Measurements from ENCODE around the gene EMC10. TPM values are rescaled to one million over a fixed set of nuclear protein-coding genes. Genes with fewer than 3 reads are reported as not detected.
A peak's percentile ranks its signal among the peaks of the same experiment; 100 is the strongest.

EMC10 gene
- total RNA-seq, 1 experiment from 2014 or later: 86.0 TPM

- no peaks in the 10 kb centered on the region; the same call in 1 of the 2 replicates for H3K9me3 ChIP-seq (replicated peaks)
- no peak for DNase-seq (ENCODE audit: low read depth in 1 of 2, low spot score in 2 of 2)
Measured at GRCh38 chr19:50532952-50533351, 56.6 kb downstream of the EMC10 start.

DNA sequence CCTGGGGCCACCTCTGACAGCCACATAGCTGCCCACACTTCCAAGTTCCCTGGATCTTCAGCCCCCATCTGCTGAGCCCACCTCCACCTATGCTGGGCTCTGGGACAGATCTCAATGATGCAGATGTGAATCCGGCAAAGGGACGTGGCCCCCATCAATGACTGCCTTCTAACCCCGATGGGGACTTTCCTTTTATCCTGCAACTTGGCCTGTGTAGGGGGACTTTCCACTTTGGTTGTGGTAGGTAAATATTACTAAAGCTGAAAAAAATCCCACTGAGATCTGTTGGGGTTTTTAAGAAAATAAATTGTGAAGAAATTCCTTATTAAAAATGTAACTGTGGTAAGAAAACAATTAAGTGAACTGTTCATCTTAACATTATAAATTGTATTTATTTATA is 58.2 kb downstream of the EMC10 start:
- Histone ChIP-seq H3K27me3 (replicated peaks) (0 out of 2 replicates have a peak, but pooled peaks cover 2% of the 10 kb centered on the region), H3K4me3 (no peak overlapping the region), H3K9me3 (replicated peaks) (no peaks in the 10 kb centered on the region; the same call in 1 of the 2 replicates), H3K36me3 (no peaks in the 10 kb centered on the region), H3K4me1 (replicated peaks) (no peaks in the 10 kb centered on the region), H3K27ac (no peak overlapping the region)
- DNase-seq (ENCODE audit: low read depth in 1 of 2, low spot score in 2 of 2): no peak

More at GRCh38 chr19:50532952-50533351, 56.6 kb downstream of the EMC10 start:
- Histone ChIP-seq H3K4me3 (no peak overlapping the region), H3K36me3 (no peaks in the 10 kb centered on the region), H3K4me1 (replicated peaks) (no peaks in the 10 kb centered on the region), H3K27me3 (replicated peaks) (peaks cover 2% of the 10 kb centered on the region; the same call in 1 of the 2 replicates), H3K27ac (no peak overlapping the region)

DNA sequence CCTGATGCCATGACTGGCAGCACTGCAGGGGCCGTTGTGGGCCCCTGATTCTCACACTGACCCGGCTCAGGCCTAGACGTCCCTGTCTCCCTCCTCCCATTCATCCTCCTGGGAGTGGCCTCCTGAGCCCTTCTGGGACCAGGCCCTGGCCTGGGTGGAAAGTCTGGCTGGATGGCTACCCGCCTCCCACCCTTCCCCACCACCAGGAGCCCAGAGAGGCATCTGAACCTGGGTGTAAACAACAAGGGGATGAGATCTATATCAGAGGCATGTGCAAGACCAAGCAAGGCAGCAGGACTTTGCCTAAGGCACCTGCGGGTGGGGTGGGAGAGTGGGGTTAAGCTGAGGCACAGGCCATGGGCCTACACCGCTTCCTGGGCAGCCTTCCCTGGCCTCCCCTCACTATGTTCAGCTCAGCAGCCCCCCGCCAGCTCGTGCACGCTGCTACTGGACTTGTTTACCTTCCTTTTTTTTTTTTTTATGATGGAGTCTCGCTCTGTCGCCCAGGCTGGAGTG is 59.4 kb downstream of the EMC10 start:
- DNase-seq (ENCODE audit: low read depth in 1 of 2, low spot score in 2 of 2): no peak
- Histone ChIP-seq H3K27me3 (replicated peaks) (0 out of 2 replicates have a peak, but pooled peaks cover 2% of the 10 kb centered on the region), H3K36me3 (no peaks in the 10 kb centered on the region), H3K4me1 (replicated peaks) (no peaks in the 10 kb centered on the region), H3K9me3 (replicated peaks) (no peaks in the 10 kb centered on the region; the same call in 1 of the 2 replicates), H3K27ac (no peak overlapping the region), H3K4me3 (no peak overlapping the region)

GRCh38 chr19:50536662-50537305 is 60.5 kb downstream of the EMC10 start:
- H3K36me3 ChIP-seq: no peaks in the 10 kb centered on the region
- no peaks in the 10 kb centered on the region; the same call in 1 of the 2 replicates for H3K9me3 ChIP-seq (replicated peaks)
- H3K4me3 ChIP-seq: no peak overlapping the region
- no peaks in the 10 kb centered on the region for H3K4me1 ChIP-seq (replicated peaks)
- 0 out of 2 replicates have a peak, but pooled peaks cover 2% of the 10 kb centered on the region for H3K27me3 ChIP-seq (replicated peaks)
- DNase-seq (ENCODE audit: low read depth in 1 of 2, low spot score in 2 of 2): no peak
- H3K27ac ChIP-seq: no peak overlapping the region

DNA sequence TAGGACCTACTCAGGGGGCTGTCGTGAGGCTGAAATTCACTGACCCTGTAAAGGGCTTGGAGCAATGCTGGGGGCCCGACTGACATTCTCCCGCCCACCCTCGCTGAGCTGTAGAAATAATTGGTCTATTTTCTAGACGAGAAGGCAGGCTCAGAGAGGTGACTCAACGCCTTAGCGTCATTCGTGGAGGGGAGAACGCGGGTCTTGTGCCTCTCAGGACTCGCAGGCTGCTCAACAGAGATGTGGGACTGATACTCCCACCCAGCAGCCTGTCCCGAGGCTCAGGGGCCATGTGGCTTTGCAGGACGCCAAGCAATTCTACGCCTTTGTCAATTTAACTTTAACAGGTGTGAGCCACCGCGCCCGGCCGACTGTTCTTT is 61.0 kb downstream of the EMC10 start:
- no peak overlapping the region for H3K27ac ChIP-seq
- H3K4me1 ChIP-seq (replicated peaks): no peaks in the 10 kb centered on the region
- no peaks in the 10 kb centered on the region; the same call in 1 of the 2 replicates for H3K9me3 ChIP-seq (replicated peaks)
- no peak for DNase-seq (ENCODE audit: low read depth in 1 of 2, low spot score in 2 of 2)
- 0 out of 2 replicates have a peak, but pooled peaks cover 2% of the 10 kb centered on the region for H3K27me3 ChIP-seq (replicated peaks)
- H3K36me3 ChIP-seq: no peaks in the 10 kb centered on the region
- H3K4me3 ChIP-seq: no peak overlapping the region

DNA sequence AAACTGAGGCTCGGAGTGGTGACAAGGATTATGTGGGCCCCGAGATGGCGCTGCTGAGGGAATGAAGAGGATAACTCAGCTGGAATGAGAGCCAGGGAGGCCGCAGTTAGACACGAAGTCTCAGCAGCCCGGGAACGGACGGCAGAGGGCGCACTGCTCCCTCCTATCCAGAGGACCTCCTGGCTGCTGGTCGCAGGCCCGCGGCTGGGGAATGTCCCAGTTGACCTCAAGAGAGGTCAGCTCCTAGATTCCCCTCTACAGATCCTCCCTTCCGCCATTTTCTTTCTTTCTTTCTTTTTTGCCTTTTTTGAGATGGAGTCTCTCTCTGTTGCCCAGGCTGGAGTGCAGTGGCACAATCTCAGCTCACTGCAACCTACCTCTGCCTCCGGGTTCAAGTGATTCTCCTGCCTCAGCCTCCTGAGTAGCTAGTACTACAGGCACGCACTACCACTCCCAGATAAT is 61.5 kb downstream of the EMC10 start:
- DNase-seq (ENCODE audit: low read depth in 1 of 2, low spot score in 2 of 2): peak; percentile 47 to 76
- Histone ChIP-seq H3K27ac (no peak overlapping the region), H3K9me3 (replicated peaks) (no peaks in the 10 kb centered on the region), H3K4me1 (replicated peaks) (no peaks in the 10 kb centered on the region), H3K36me3 (no peaks in the 10 kb centered on the region), H3K4me3 (no peak overlapping the region), H3K27me3 (replicated peaks) (0 out of 2 replicates have a peak, but pooled peaks cover under 1% of the 10 kb centered on the region)

Other genes starting within 250 kb of the EMC10 start
- not detected in 2 replicates for gene KCNC3, start 147.1 kb upstream of the EMC10 start, total RNA-seq (2014; rRNA removed; shearing (Covaris generic))
- not detected in 2 replicates for gene NAPSA, start 110.9 kb upstream of the EMC10 start, total RNA-seq (2014; rRNA removed; shearing (Covaris generic))
- gene NR1H2, start 100.0 kb upstream of the EMC10 start, total RNA-seq (2014; rRNA removed; shearing (Covaris generic)): 32.4 and 45.5 TPM in 2 replicates
- gene POLD1, start 92.2 kb upstream of the EMC10 start, total RNA-seq (2014; rRNA removed; shearing (Covaris generic)): 33.3 and 51.8 TPM in 2 replicates
- not detected in 2 replicates for gene SPIB, start 57.6 kb upstream of the EMC10 start, total RNA-seq (2014; rRNA removed; shearing (Covaris generic))
- not detected in 2 replicates for gene MYBPC2, start 43.6 kb upstream of the EMC10 start, total RNA-seq (2014; rRNA removed; shearing (Covaris generic))
- not detected in 2 replicates for gene GARIN5A, start 341 bp downstream of the EMC10 start, total RNA-seq (2014; rRNA removed; shearing (Covaris generic))
- gene JOSD2, start 34.7 kb downstream of the EMC10 start, total RNA-seq (2014; rRNA removed; shearing (Covaris generic)): 21.9 and 43.6 TPM in 2 replicates
- gene ASPDH, start 37.4 kb downstream of the EMC10 start, total RNA-seq (2014; rRNA removed; shearing (Covaris generic)): not detected in 2 replicates
- not detected in 2 replicates for gene LRRC4B, start 91.9 kb downstream of the EMC10 start, total RNA-seq (2014; rRNA removed; shearing (Covaris generic))
- gene SYT3, start 163.4 kb downstream of the EMC10 start, total RNA-seq (2014; rRNA removed; shearing (Covaris generic)): not detected in 2 replicates
- gene C19orf81, start 172.9 kb downstream of the EMC10 start, total RNA-seq (2014; rRNA removed; shearing (Covaris generic)): not detected in 2 replicates
- gene SHANK1, start 243.3 kb downstream of the EMC10 start, total RNA-seq (2014; rRNA removed; shearing (Covaris generic)): not detected in 2 replicates
- gene CLEC11A, start 246.9 kb downstream of the EMC10 start, total RNA-seq (2014; rRNA removed; shearing (Covaris generic)): 0.56 and 1.7 TPM in 2 replicates